HepG2 (cell line): ENCODE measurements around the gene MAP3K3. TPM values are rescaled to one million over a fixed set of nuclear protein-coding genes. Genes with fewer than 3 reads are reported as not detected.

ENCODE experiments used
- CREB3 ChIP-seq: sonication (generic); formaldehyde crosslinking; IDR thresholded peaks from 2 replicates; pipeline ENCODE4 v1.5.0; 2020; ENCODE audit warnings: missing genetic modification reagents
- FOXP4 ChIP-seq: sonication (generic); formaldehyde crosslinking; IDR thresholded peaks from 2 replicates; pipeline ENCODE4 v1.4.0; 2020; ENCODE audit warnings: missing genetic modification reagents
- GATA4 ChIP-seq: sonication (generic); IDR thresholded peaks from 2 replicates; pipeline ENCODE4 v1.6.1; 2016; ENCODE audit warnings: antibody characterized with exemption, low read depth, borderline replicate concordance
- HCFC1 ChIP-seq: fragments of 150-350 bp; IDR thresholded peaks from 2 replicates; pipeline ENCODE4 v1.6.1; 2014; ENCODE audit warnings: low read depth, low read length
- HOXA9 ChIP-seq: sonication (generic); formaldehyde crosslinking; IDR thresholded peaks from 2 replicates; pipeline ENCODE4 v1.8.1; 2022; ENCODE audit warnings: missing genetic modification reagents, mild to moderate bottlenecking, moderate library complexity, borderline replicate concordance
- PPARG ChIP-seq: conservative IDR thresholded peaks from 2 replicates; pipeline ENCODE4 v1.6.1; 2016; ENCODE audit warnings: missing biosample characterization, missing genetic modification reagents
- RARG ChIP-seq: sonication (generic); formaldehyde crosslinking; IDR thresholded peaks from 2 replicates; pipeline ENCODE4 v1.4.0; 2020; ENCODE audit warnings: low read depth, mild to moderate bottlenecking, missing genetic modification reagents
- RXRA ChIP-seq: sonication (generic); formaldehyde crosslinking; IDR thresholded peaks from 2 replicates; pipeline ENCODE4 v1.5.1; 2020; ENCODE audit warnings: missing genetic modification reagents
- ZNF160 ChIP-seq: sonication (generic); formaldehyde crosslinking; IDR thresholded peaks from 2 replicates; pipeline ENCODE4 v1.8.0; 2022; ENCODE audit warnings: mild to moderate bottlenecking, inconsistent platforms, missing genetic modification reagents
- ZNF207 ChIP-seq: fragments of 450-650 bp; IDR thresholded peaks from 2 replicates; pipeline ENCODE4 v1.6.1; 2016; ENCODE audit warnings: antibody characterized with exemption, borderline replicate concordance
- ZNF329 ChIP-seq: sonication (generic); formaldehyde crosslinking; IDR thresholded peaks from 2 replicates; pipeline ENCODE4 v1.9.0; 2021; ENCODE audit warnings: low read depth, mild to moderate bottlenecking, missing genetic modification reagents
- ZNF33B ChIP-seq: sonication (generic); formaldehyde crosslinking; IDR thresholded peaks from 2 replicates; pipeline ENCODE4 v1.5.1; 2020; ENCODE audit warnings: mild to moderate bottlenecking, missing genetic modification reagents
- ZNF383 ChIP-seq: sonication (generic); formaldehyde crosslinking; IDR thresholded peaks from 2 replicates; pipeline ENCODE4 v1.4.0; 2020; ENCODE audit warnings: missing genetic modification reagents, mild to moderate bottlenecking, borderline replicate concordance
- ZNF572 ChIP-seq: sonication (generic); formaldehyde crosslinking; IDR thresholded peaks from 2 replicates; pipeline ENCODE4 v1.5.1; 2020; ENCODE audit warnings: mild to moderate bottlenecking, missing genetic modification reagents
- ZNF7 ChIP-seq: IDR thresholded peaks from 2 replicates; pipeline ENCODE4 v1.6.1; 2016; ENCODE audit warnings: missing biosample characterization, missing genetic modification reagents
- polyA plus RNA-seq, 8 experiments: library from polyadenylated mRNA; depleted of rRNA in 3 of 8; stranded (reverse) in 7 of 8; unstranded in 1 of 8; fragments of >200 nt; fragmentation: Illumina TruSeq in 4 of 8; extraction: Trizol in 4 of 8; gene quantifications; 2 replicates each; pipeline versions ENCODE4 v1.2.1 to v1.2.3, GENCODE V29; 2011 to 2016; ENCODE audit warnings: low read depth in 4 of 8, missing spikeins in 1 of 8, mixed read lengths in 1 of 8; ENCODE audit not compliant: insufficient read depth in 1 of 8
- total RNA-seq, 5 experiments: library from RNA; depleted of rRNA; stranded (reverse); fragments of >200 nt; fragmentation: Illumina TruSeq; extraction: Trizol; gene quantifications; 2 replicates each; pipeline ENCODE4 v1.2.3, GENCODE V29; 2016; ENCODE audit warnings: low read depth in 1 of 5
- TF ChIP-seq, protein P1 (sequence below): sonication (generic); formaldehyde crosslinking; IDR thresholded peaks from 2 replicates; pipeline ENCODE4 v1.4.0; 2020; ENCODE audit warnings: mild to moderate bottlenecking, missing genetic modification reagents
- TF ChIP-seq, protein P2 (sequence below): sonication (generic); formaldehyde crosslinking; IDR thresholded peaks from 2 replicates; pipeline ENCODE4 v1.5.0; 2020; ENCODE audit warnings: mild to moderate bottlenecking, missing genetic modification reagents
- TF ChIP-seq, protein P3 (sequence below): sonication (generic); formaldehyde crosslinking; IDR thresholded peaks from 2 replicates; pipeline ENCODE4 v1.8.0; 2022; ENCODE audit warnings: missing genetic modification reagents, low read depth, mild to moderate bottlenecking, borderline replicate concordance
- TF ChIP-seq, protein P4 (sequence below): sonication (generic); formaldehyde crosslinking; IDR thresholded peaks from 2 replicates; pipeline ENCODE4 v1.4.0; 2020; ENCODE audit warnings: mild to moderate bottlenecking, missing genetic modification reagents

Gene MAP3K3
- total and polyA plus RNA-seq, 2 of the 13 experiments (the other 11 are each of a cell fraction or from before 2014, with no cell fraction given): 17.7 to 21.8 TPM

DNA sequence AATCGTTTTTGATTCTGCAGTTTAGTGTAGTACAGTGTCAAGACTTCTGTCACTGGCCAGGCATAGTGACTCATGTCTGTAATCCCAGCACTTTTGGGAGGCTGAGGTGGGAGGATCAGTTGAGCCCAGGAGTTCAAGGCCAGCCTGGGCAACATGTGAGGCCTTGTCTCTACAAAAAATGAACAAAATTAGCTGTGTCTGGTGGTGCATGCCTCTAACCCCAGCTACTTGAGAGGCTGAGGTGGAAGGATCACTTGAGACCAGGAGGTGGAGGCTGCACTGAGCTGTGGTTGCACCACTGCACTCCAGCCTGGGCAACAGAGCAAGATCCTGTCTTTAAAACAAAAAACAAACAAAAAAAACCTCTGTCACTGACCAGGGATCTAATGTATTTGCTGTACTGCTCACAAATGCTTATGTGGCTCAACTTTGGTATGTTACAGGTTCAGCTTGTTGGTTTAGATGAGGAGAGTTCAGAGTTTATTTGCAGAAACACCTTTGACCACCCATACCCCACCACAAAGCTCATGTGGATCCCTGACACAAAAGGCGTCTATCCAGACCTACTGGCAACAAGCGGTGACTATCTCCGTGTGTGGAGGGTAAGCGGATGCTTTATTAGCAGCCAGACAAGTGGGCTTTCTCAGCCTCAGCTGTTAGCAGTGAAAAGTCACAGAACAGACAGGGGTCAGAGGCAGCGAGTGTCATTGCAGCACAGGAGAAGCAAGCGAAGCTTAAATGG lies 44.0 kb upstream of the MAP3K3 start (continued):
- TF ChIP-seq, protein P1, sequence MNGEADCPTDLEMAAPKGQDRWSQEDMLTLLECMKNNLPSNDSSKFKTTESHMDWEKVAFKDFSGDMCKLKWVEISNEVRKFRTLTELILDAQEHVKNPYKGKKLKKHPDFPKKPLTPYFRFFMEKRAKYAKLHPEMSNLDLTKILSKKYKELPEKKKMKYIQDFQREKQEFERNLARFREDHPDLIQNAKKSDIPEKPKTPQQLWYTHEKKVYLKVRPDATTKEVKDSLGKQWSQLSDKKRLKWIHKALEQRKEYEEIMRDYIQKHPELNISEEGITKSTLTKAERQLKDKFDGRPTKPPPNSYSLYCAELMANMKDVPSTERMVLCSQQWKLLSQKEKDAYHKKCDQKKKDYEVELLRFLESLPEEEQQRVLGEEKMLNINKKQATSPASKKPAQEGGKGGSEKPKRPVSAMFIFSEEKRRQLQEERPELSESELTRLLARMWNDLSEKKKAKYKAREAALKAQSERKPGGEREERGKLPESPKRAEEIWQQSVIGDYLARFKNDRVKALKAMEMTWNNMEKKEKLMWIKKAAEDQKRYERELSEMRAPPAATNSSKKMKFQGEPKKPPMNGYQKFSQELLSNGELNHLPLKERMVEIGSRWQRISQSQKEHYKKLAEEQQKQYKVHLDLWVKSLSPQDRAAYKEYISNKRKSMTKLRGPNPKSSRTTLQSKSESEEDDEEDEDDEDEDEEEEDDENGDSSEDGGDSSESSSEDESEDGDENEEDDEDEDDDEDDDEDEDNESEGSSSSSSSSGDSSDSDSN: peak; percentile 71
- TF ChIP-seq GATA4 (peak; percentile 66; the same call in 1 of the 2 replicates), HCFC1 (no peak), FOXP4 (CRISPR knock-in tag) (peak; percentile 94), ZNF572 (CRISPR knock-in tag) (peak; percentile 100), HOXA9 (CRISPR knock-in tag) (0 out of 2 replicates have a peak, but pooled peaks have one; percentile 50), RARG (CRISPR knock-in tag) (no peak), ZNF7 (CRISPR knock-in tag) (0 out of 2 replicates have a peak, but pooled peaks have one; percentile 29), ZNF329 (0 out of 2 replicates have a peak, but pooled peaks have one; percentile 34), ZNF160 (CRISPR knock-in tag) (peak; percentile 14; the same call in 1 of the 2 replicates), ZNF207 (no peak), RXRA (peak; percentile 67), ZNF33B (CRISPR knock-in tag) (peak; percentile 83), CREB3 (CRISPR knock-in tag) (no peak), PPARG (CRISPR knock-in tag) (peak; percentile 72), ZNF383 (CRISPR knock-in tag) (no peak)
- TF ChIP-seq, protein P2, sequence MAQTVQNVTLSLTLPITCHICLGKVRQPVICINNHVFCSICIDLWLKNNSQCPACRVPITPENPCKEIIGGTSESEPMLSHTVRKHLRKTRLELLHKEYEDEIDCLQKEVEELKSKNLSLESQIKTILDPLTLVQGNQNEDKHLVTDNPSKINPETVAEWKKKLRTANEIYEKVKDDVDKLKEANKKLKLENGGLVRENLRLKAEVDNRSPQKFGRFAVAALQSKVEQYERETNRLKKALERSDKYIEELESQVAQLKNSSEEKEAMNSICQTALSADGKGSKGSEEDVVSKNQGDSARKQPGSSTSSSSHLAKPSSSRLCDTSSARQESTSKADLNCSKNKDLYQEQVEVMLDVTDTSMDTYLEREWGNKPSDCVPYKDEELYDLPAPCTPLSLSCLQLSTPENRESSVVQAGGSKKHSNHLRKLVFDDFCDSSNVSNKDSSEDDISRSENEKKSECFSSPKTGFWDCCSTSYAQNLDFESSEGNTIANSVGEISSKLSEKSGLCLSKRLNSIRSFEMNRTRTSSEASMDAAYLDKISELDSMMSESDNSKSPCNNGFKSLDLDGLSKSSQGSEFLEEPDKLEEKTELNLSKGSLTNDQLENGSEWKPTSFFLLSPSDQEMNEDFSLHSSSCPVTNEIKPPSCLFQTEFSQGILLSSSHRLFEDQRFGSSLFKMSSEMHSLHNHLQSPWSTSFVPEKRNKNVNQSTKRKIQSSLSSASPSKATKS (CRISPR knock-in tag): no peak
- TF ChIP-seq, protein P3, sequence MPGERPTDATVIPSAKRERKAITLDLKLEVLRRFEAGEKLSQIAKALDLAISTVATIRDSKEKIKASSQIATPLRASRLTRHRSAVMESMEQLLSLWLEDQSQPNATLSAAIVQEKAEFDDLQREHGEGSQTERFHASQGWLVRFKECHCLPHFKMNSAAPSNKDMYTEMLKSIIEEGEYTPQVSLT (CRISPR knock-in tag): no peak; the same call in 1 of the 2 replicates
- TF ChIP-seq, protein P4, sequence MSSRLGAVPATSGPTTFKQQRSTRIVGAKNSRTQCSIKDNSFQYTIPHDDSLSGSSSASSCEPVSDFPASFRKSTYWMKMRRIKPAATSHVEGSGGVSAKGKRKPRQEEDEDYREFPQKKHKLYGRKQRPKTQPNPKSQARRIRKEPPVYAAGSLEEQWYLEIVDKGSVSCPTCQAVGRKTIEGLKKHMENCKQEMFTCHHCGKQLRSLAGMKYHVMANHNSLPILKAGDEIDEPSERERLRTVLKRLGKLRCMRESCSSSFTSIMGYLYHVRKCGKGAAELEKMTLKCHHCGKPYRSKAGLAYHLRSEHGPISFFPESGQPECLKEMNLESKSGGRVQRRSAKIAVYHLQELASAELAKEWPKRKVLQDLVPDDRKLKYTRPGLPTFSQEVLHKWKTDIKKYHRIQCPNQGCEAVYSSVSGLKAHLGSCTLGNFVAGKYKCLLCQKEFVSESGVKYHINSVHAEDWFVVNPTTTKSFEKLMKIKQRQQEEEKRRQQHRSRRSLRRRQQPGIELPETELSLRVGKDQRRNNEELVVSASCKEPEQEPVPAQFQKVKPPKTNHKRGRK: no peak
